ENCODE results near the gene GSTT2B. TPM values are rescaled to one million over a fixed set of nuclear protein-coding genes. Genes with fewer than 3 reads are reported as not detected.
"Not testable (repeated sequence)": the region's sequence is repeated elsewhere in the genome, so short reads cannot be mapped to it uniquely, and the experiment has no call there.

Gene GSTT2B
- total and polyA plus RNA-seq, 2 experiments from 2014 or later, result 16.9 to 42.8 TPM

- Histone ChIP-seq H3K4me3 (no peak overlapping the region), H3K36me3 (no peaks in the 10 kb centered on the region), H3K27ac (no peak overlapping the region), H3K27me3 (no peaks in the 10 kb centered on the region), H3K4me1 (ENCODE audit: low read depth) (no peaks in the 10 kb centered on the region), H3K9me3 (ENCODE audit: low read depth) (no peaks in the 10 kb centered on the region)
- TF ChIP-seq CTCF (IDR thresholded peaks at IDR 0.05; ENCODE audit: low read depth, low read length), result no peak
- no peak for DNase-seq (ENCODE audit: low read depth in 1 of 2, low spot score in 1 of 2)
These were observed 38.1 kb downstream of the GSTT2B start for GRCh38 chr22:23922921-23923320.

- not testable (repeated sequence) for H3K27ac ChIP-seq; H3K4me3 ChIP-seq; H3K36me3 ChIP-seq; H3K4me1 ChIP-seq (ENCODE audit: low read depth); H3K9me3 ChIP-seq (ENCODE audit: low read depth); H3K27me3 ChIP-seq
- peak in 1 of 2 donors; percentile 65 for DNase-seq (ENCODE audit: low read depth in 1 of 2, low spot score in 1 of 2)
These were observed 39.3 kb downstream of the GSTT2B start for GRCh38 chr22:23921586-23922201.

- H3K27ac ChIP-seq; DNase-seq (ENCODE audit: low read depth in 1 of 2, low spot score in 1 of 2); H3K4me3 ChIP-seq; H3K36me3 ChIP-seq; H3K4me1 ChIP-seq (ENCODE audit: low read depth); H3K9me3 ChIP-seq (ENCODE audit: low read depth); H3K27me3 ChIP-seq: not testable (repeated sequence)
These were observed 40.8 kb downstream of the GSTT2B start for GRCh38 chr22:23920267-23920611.

- Histone ChIP-seq H3K27me3 (no peaks in the 10 kb centered on the region), H3K36me3 (no peaks in the 10 kb centered on the region), H3K4me1 (ENCODE audit: low read depth) (no peaks in the 10 kb centered on the region), H3K27ac (no peak overlapping the region), H3K9me3 (ENCODE audit: low read depth) (no peaks in the 10 kb centered on the region), H3K4me3 (no peak overlapping the region)
- DNase-seq (ENCODE audit: low read depth in 1 of 2, low spot score in 1 of 2), result no peak
- TF ChIP-seq CTCF (IDR thresholded peaks at IDR 0.05; ENCODE audit: low read depth, low read length), result no peak
These were observed 45.7 kb downstream of the GSTT2B start for GRCh38 chr22:23915290-23915689.

- no peak for TF ChIP-seq CTCF (IDR thresholded peaks at IDR 0.05; ENCODE audit: low read depth, low read length)
- Histone ChIP-seq H3K27ac (peak overlapping the region; percentile 67), H3K4me1 (ENCODE audit: low read depth) (no peaks in the 10 kb centered on the region), H3K4me3 (peak overlapping the region; percentile 27), H3K9me3 (ENCODE audit: low read depth) (no peaks in the 10 kb centered on the region), H3K36me3 (no peaks in the 10 kb centered on the region), H3K27me3 (no peaks in the 10 kb centered on the region)
- DNase-seq (ENCODE audit: low read depth in 1 of 2, low spot score in 1 of 2), result peak; percentile 98 to 100
These were observed 47.2 kb downstream of the GSTT2B start for GRCh38 chr22:23913661-23914353.

- H3K4me1 ChIP-seq (ENCODE audit: low read depth), result no peaks in the 10 kb centered on the region
- peak overlapping the region; percentile 67 for H3K27ac ChIP-seq
- no peak for DNase-seq (ENCODE audit: low read depth in 1 of 2, low spot score in 1 of 2)
- peak overlapping the region; percentile 27 for H3K4me3 ChIP-seq
- H3K36me3 ChIP-seq, result no peaks in the 10 kb centered on the region
- H3K9me3 ChIP-seq (ENCODE audit: low read depth), result no peaks in the 10 kb centered on the region
- no peak for TF ChIP-seq CTCF (IDR thresholded peaks at IDR 0.05; ENCODE audit: low read depth, low read length)
- H3K27me3 ChIP-seq, result no peaks in the 10 kb centered on the region
These were observed 47.7 kb downstream of the GSTT2B start for GRCh38 chr22:23913306-23913660.
